GM21723 (cell line): ENCODE results near the gene CRTC2.

Source experiments
- ATAC-seq: cut with Tn5 transposase; IDR thresholded peaks from one replicate; pipeline ENCODE4 v1.9.1; 2021; ENCODE audit warnings: mild to moderate bottlenecking, moderate library complexity; ENCODE audit not compliant: unreplicated experiment

Gene CRTC2

DNA sequence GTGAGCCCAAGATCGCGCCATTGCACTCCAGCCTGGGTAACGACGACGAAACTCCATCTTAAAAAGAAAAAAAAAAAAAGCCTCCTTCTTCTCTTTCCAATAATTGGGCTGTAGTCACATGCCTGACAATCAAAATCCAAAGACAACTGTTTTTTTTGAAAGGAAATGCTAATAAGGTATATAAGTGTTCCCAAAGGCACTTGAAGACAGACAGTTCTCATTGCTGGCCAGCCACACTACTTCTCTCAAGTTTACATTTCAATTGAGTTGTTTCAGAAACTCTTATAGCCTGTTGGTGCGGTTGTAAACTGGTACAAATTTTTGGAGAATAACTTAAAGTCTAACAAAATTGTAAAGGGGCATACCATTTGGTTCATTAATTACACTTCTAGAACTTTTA lies 58.9 kb downstream of the CRTC2 start:
- no peak for ATAC-seq
